Activated B cell treated with CpG ODN at 0.5 μM for 24 hours (primary cell): ENCODE results near the gene IFIH1. TPM values are rescaled to one million over a fixed set of nuclear protein-coding genes. Genes with fewer than 3 reads are reported as not detected.

Experiments
- ATAC-seq: fragments of 200-7000 bp; cut with Tn5 transposase; one replicate; pipeline ENCODE4 v1.10.0; 2021; ENCODE audit warnings: low read depth, mild to moderate bottlenecking, moderate library complexity
- CTCF ChIA-PET: fragments of 350-600 bp; sonication (Branson Sonifier 250); formaldehyde crosslinking; loops from one replicate; lab custom pipeline; 2021; ENCODE audit warnings: antibody characterized with exemption; lab: Charles Lee
- POLR2A ChIA-PET: fragments of 350-600 bp; sonication (Branson Sonifier 250); formaldehyde crosslinking; loops from one replicate; lab custom pipeline; 2021; ENCODE audit warnings: antibody characterized with exemption; lab: Charles Lee
- DNase-seq: peaks from one replicate; pipeline ENCODE4 v3.0.0; 2022
- H3K27ac Mint-ChIP-seq: one replicate; pipeline ENCODE4 v1.8.0; 2020; ENCODE audit warnings: mixed read lengths
- H3K27me3 Mint-ChIP-seq: one replicate; pipeline ENCODE4 v1.8.0; 2021; ENCODE audit warnings: mixed read lengths
- H3K36me3 Mint-ChIP-seq: one replicate; pipeline ENCODE4 v1.8.0; 2021; ENCODE audit warnings: low read depth, mixed read lengths
- H3K4me1 Mint-ChIP-seq: one replicate; pipeline ENCODE4 v1.8.0; 2021; ENCODE audit warnings: mixed read lengths
- H3K4me3 Mint-ChIP-seq: one replicate; pipeline ENCODE4 v1.8.0; 2020; ENCODE audit warnings: mild to moderate bottlenecking, mixed read lengths
- H3K9me3 Mint-ChIP-seq: one replicate; pipeline ENCODE4 v1.8.0; 2020; ENCODE audit warnings: mixed read lengths
- intact Hi-C: fragments of 100-400 bp; cut with micrococcal nuclease; formaldehyde crosslinking; loops from one replicate; pipeline ENCODE4 v1.15.1; 2024
- total RNA-seq: library from RNA; stranded (reverse); gene quantifications from 2 replicates; pipeline ENCODE4 v1.2.3, GENCODE V29; 2022
- TF ChIP-seq, protein P1 (sequence below): fragments of 200-600 bp; IDR thresholded peaks from one replicate; pipeline ENCODE4 v1.8.0; 2022; ENCODE audit warnings: antibody characterized with exemption, mild to moderate bottlenecking

Gene IFIH1
- total RNA-seq, 1 donor from 2014 or later: 63.0 TPM

DNA sequence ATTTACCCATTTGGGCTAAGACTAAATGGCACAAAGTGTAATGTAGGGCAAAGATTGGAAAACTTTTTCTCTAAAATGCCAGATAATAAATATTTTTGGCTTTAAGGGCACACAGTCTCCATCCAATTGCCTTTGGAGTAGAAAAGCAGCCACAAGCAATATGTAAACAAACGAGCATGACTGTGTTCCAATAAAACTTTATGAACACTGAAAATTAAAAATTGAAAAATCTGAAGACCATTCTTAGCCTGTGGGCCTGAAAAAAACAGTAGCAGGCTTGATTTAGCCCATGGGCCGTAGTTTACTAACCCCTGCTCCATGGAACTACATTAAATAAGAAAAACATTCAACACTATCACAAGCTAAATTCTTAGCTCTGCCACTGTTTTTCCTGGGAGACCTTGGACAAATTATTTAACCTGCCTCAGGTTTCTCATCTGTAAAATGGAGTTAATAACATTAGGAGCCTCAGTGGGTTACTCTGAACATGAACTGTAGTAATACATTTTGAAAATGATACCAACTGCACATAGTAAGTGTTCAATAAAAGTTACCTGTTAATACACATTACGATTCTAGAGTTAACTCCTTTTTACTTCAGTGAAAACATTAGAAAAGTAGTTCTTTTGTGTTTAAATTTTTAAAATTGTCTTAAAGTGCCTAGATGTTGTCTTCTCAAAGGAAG is 1.3 kb downstream of the IFIH1 start:
- POLR2A ChIA-PET: interaction anchor here (1.1 to 2.9 kb wide), 8 partner anchors 12 to 1009 kb away, joined by 3 to 32 read pairs (median 8); partner anchors contain the start of genes GCA and PSMD14
- CTCF ChIA-PET: interaction anchor here (2.8 to 3.1 kb wide), 2 partner anchors 18 to 19 kb away, joined by 20 to 27 read pairs; no protein-coding TSS in a partner anchor
- no peaks in the 10 kb centered on the region for H3K27me3 Mint-ChIP-seq
- H3K4me1 Mint-ChIP-seq: peaks cover 74% of the 10 kb centered on the region
- H3K36me3 Mint-ChIP-seq: peaks cover 32% of the 10 kb centered on the region
- no peak for DNase-seq
- ATAC-seq: no peak
- no peaks in the 10 kb centered on the region for H3K9me3 Mint-ChIP-seq
- TF ChIP-seq, protein P1, sequence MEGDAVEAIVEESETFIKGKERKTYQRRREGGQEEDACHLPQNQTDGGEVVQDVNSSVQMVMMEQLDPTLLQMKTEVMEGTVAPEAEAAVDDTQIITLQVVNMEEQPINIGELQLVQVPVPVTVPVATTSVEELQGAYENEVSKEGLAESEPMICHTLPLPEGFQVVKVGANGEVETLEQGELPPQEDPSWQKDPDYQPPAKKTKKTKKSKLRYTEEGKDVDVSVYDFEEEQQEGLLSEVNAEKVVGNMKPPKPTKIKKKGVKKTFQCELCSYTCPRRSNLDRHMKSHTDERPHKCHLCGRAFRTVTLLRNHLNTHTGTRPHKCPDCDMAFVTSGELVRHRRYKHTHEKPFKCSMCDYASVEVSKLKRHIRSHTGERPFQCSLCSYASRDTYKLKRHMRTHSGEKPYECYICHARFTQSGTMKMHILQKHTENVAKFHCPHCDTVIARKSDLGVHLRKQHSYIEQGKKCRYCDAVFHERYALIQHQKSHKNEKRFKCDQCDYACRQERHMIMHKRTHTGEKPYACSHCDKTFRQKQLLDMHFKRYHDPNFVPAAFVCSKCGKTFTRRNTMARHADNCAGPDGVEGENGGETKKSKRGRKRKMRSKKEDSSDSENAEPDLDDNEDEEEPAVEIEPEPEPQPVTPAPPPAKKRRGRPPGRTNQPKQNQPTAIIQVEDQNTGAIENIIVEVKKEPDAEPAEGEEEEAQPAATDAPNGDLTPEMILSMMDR: no peak
- intact Hi-C loops: loop anchor here (10.0 kb wide), 2 partner anchors 1152 to 1912 kb away; partner anchors contain the start of gene TANK
- peak overlapping the region; percentile 99 for H3K27ac Mint-ChIP-seq
- H3K4me3 Mint-ChIP-seq: peak overlapping the region; percentile 94

DNA sequence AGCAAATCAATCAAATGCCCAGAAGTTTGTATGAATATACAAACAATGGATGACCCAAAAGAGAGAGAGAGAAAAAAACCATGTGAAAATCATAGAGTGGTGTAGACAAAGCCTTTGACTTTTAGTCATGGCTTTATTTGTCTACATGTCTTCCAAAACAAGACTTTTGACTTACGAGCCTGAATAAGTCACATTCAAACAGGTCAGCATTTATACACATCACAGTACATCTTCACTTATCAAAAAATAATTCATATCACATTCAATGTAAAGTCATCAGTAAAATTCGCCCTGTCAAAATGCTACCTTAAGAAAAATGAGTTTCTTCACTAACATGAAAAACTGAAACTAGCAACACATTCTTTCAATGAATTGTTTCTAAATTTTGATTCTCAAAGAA is 1.9 kb downstream of the IFIH1 start:
- POLR2A ChIA-PET: interaction anchor here (2.9 kb wide), 1 partner anchor 13 kb away, joined by 16 read pairs; no protein-coding TSS in a partner anchor
- TF ChIP-seq, protein P1: no peak
- CTCF ChIA-PET: interaction anchor here (0.8 to 1.4 kb wide), 3 partner anchors 16 to 19 kb away, joined by 3 to 8 read pairs (median 3); no protein-coding TSS in a partner anchor
- ATAC-seq (no peak), DNase-seq (no peak)
- H3K9me3 Mint-ChIP-seq: no peaks in the 10 kb centered on the region
- H3K36me3 Mint-ChIP-seq: peaks cover 33% of the 10 kb centered on the region
- H3K4me3 Mint-ChIP-seq: peak overlapping the region; percentile 94
- H3K4me1 Mint-ChIP-seq: peaks cover 80% of the 10 kb centered on the region
- H3K27me3 Mint-ChIP-seq: no peaks in the 10 kb centered on the region
- intact Hi-C loops: loop anchor here (10.0 kb wide), 2 partner anchors 1152 to 1912 kb away; partner anchors contain the start of gene TANK
- peak overlapping the region; percentile 99 for H3K27ac Mint-ChIP-seq

DNA sequence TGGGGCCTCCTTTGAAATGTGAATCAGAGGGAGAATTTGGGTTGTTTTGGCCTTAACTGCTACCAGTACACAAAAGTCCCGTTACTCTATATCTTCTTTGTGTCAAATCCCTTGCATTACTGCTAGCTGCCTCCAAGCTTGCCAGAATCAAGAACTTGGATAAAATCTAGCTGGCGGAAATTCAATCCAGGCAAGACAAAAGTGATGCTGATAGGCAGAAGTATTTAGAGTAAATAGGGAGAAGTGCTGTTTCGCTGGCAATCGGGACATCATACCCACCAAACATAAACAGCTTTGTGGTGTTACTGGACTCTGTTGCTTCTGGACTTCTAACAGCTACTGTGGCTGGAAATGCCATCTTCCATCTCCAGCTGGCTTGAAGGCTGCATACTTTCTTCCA is 2.5 kb downstream of the IFIH1 start:
- ATAC-seq: no peak
- H3K36me3 Mint-ChIP-seq: peaks cover 36% of the 10 kb centered on the region
- no peaks in the 10 kb centered on the region for H3K27me3 Mint-ChIP-seq
- H3K4me1 Mint-ChIP-seq: peaks cover 75% of the 10 kb centered on the region
- ChIA-PET POLR2A (no interaction called here), CTCF (interaction anchor here (0.8 to 1.4 kb wide), 3 partner anchors 15 to 18 kb away, joined by 3 to 8 read pairs (median 3); no protein-coding TSS in a partner anchor)
- DNase-seq: no peak
- H3K4me3 Mint-ChIP-seq: peak overlapping the region; percentile 94
- TF ChIP-seq, protein P1: no peak
- H3K9me3 Mint-ChIP-seq: no peaks in the 10 kb centered on the region
- intact Hi-C loops: loop anchor here (10.0 kb wide), 2 partner anchors 1151 to 1911 kb away; partner anchors contain the start of gene TANK
- H3K27ac Mint-ChIP-seq: no peak overlapping the region

DNA sequence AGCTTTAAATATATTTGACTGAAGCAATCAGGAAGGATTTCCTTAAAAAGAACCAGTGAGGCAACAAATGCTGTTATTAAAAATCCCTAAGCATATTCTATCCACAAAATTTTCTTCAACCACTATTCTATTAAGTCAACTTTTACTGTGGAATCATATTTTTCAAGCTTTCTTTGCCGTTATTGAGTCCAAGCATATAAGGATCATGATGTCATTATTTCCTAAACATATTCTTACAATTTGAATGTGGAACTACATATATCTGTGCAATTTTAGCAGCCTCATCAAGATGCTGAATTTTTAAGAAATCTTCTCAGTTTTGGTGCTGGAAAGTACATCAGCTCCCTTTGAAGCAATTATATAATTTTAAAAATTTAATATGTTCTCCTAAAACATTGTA is 5.6 kb downstream of the IFIH1 start:
- H3K4me1 Mint-ChIP-seq: peaks cover 51% of the 10 kb centered on the region
- DNase-seq (no peak), ATAC-seq (no peak)
- no peak overlapping the region for H3K27ac Mint-ChIP-seq
- H3K27me3 Mint-ChIP-seq: no peaks in the 10 kb centered on the region
- H3K9me3 Mint-ChIP-seq: no peaks in the 10 kb centered on the region
- peaks cover 57% of the 10 kb centered on the region for H3K36me3 Mint-ChIP-seq
- no peak overlapping the region for H3K4me3 Mint-ChIP-seq
- CTCF ChIA-PET: interaction anchor here (0.9 to 2.3 kb wide), 5 partner anchors 9 to 21 kb away, joined by 3 to 15 read pairs (median 4); no protein-coding TSS in a partner anchor
- intact Hi-C loops: loop anchor here (1.0 to 10.0 kb wide), 3 partner anchors 12 to 1908 kb away; partner anchors contain the start of gene TANK
- TF ChIP-seq, protein P1: no peak
- POLR2A ChIA-PET: no interaction called here
